Measurements from ENCODE around the gene TP53I13.
A peak's percentile ranks its signal among the peaks of the same experiment; 100 is the strongest.

Gene TP53I13

GRCh38 chr17:29579866-29580771 lies 11.6 kb downstream of the TP53I13 start:
- Histone ChIP-seq H3K4me1 (peaks cover 65% of the 10 kb centered on the region), H3K9me3 (no peaks in the 10 kb centered on the region), H3K9ac (0 out of 2 replicates have a peak overlapping the region, but pooled peaks have one; percentile 45), H3K4me2 (peak overlapping the region; percentile 15), H3K4me3 (no peak overlapping the region), H3K36me3 (peaks cover 87% of the 10 kb centered on the region), H3K27ac (peak overlapping the region; percentile 39), H3K27me3 (no peaks in the 10 kb centered on the region), H4K20me1 (peaks cover 97% of the 10 kb centered on the region)
- no peak for TF ChIP-seq Cebpa-rat (IDR thresholded peaks at IDR 0.05)

DNA sequence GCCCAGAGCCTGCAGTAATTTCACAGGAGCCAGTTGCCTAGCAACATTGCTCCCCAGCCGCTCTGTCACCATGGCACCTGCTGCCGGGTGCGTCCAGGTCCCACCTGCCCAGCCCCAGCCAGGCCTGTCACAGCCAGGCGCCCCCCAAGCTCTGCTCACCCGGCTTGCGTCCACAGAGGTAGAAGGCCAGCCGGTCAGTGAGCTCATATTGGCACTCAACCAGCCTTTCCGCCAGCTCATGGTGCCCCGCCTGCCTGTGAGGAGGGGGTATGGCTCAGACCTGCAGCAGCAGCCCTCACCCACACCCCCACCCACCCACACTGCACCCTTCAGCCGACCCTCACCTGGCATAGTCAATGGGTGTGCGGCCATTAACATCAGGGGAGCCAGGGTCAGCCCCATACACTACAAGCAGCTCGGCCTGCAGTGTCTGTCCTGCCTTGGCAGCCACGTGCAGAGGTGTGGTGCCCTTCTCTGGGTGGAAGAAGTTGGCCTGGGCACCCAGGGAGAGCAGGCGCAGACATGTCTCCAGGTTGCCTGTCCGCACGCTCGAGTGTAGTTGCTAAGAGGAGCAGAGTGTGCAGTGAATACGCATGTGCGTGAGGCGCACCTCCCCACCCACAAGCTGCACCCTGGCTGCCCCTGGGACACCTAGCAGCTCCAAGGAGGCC lies 13.2 kb downstream of the TP53I13 start:
- H3K4me2 ChIP-seq = no peak overlapping the region
- peaks cover 71% of the 10 kb centered on the region for H3K36me3 ChIP-seq
- H3K27ac ChIP-seq = peak overlapping the region; percentile 39; the same call in 1 of the 2 replicates

GRCh38 chr17:29582254-29582765 lies 13.8 kb downstream of the TP53I13 start:
- Histone ChIP-seq H3K4me2 (no peak overlapping the region), H3K9ac (no peak overlapping the region), H3K4me1 (peaks cover 72% of the 10 kb centered on the region), H3K4me3 (no peak overlapping the region), H3K27ac (no peak overlapping the region; the same call in 1 of the 2 replicates), H3K27me3 (no peaks in the 10 kb centered on the region), H3K9me3 (no peaks in the 10 kb centered on the region), H3K36me3 (peaks cover 65% of the 10 kb centered on the region), H4K20me1 (peaks cover 97% of the 10 kb centered on the region)
- no peak for TF ChIP-seq Cebpa-rat (IDR thresholded peaks at IDR 0.05)

More for the DNA sequence above, 13.2 kb downstream of the TP53I13 start:
- Histone ChIP-seq H4K20me1 (peaks cover 97% of the 10 kb centered on the region), H3K4me1 (peaks cover 66% of the 10 kb centered on the region), H3K27me3 (no peaks in the 10 kb centered on the region), H3K4me3 (no peak overlapping the region), H3K9me3 (no peaks in the 10 kb centered on the region), H3K9ac (peak overlapping the region; percentile 45; the same call in 1 of the 2 replicates)
- no peak for TF ChIP-seq Cebpa-rat (IDR thresholded peaks at IDR 0.05)

- H3K27me3 ChIP-seq = no peaks in the 10 kb centered on the region
- H3K36me3 ChIP-seq = peaks cover 61% of the 10 kb centered on the region
- no peak for TF ChIP-seq Cebpa-rat (IDR thresholded peaks at IDR 0.05)
- H4K20me1 ChIP-seq = peaks cover 97% of the 10 kb centered on the region
- H3K4me3 ChIP-seq = no peak overlapping the region
- no peak overlapping the region for H3K4me2 ChIP-seq
- H3K4me1 ChIP-seq = peaks cover 77% of the 10 kb centered on the region
- H3K9me3 ChIP-seq = no peaks in the 10 kb centered on the region
- H3K27ac ChIP-seq = peak overlapping the region; percentile 81; the same call in 1 of the 2 replicates
- no peak overlapping the region for H3K9ac ChIP-seq
Observed at GRCh38 chr17:29582772-29583171, 14.3 kb downstream of the TP53I13 start.

GRCh38 chr17:29583324-29584248 lies 15.1 kb downstream of the TP53I13 start:
- H3K9ac ChIP-seq = peak overlapping the region; percentile 18; the same call in 1 of the 2 replicates
- peaks cover 97% of the 10 kb centered on the region for H4K20me1 ChIP-seq
- peaks cover 52% of the 10 kb centered on the region for H3K36me3 ChIP-seq
- H3K4me3 ChIP-seq = peak overlapping the region; percentile 51; the same call in 1 of the 2 replicates
- H3K27ac ChIP-seq = peak overlapping the region; percentile 81
- TF ChIP-seq Cebpa-rat (IDR thresholded peaks at IDR 0.05) = no peak
- H3K4me1 ChIP-seq = peaks cover 80% of the 10 kb centered on the region
- H3K27me3 ChIP-seq = no peaks in the 10 kb centered on the region
- H3K4me2 ChIP-seq = peak overlapping the region; percentile 99
- no peaks in the 10 kb centered on the region for H3K9me3 ChIP-seq

DNA sequence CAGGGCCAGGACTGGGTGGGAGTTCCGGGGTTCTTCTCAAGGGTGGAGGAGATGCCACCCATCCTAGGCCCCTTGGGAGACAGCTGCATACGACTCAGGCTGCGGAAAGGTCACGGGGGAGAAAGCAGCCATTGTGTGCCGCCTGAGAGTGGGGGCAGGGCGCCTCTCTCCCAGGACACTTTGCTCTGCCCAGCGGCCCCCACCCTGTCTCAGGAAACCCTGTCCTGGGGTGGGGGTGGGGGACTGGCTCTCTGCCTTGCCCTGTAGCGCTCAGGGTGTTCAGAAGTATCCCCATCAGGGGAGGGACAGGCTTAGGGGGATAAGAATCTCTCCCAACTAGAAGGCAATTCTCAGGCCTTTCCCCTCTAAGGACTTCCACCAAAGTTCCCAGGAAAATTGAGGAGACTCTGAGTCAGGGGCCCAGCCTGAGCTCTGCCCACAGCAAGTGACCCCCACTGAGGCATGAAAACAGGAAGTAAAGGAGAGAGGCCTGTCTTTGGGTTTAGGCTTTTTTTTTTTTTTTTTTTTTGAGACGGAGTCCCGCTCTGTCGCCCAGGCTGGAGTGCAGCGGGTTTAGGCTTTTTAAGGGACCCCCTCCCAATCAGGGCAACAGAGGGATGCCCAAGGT lies 16.1 kb downstream of the TP53I13 start:
- peaks cover 95% of the 10 kb centered on the region for H4K20me1 ChIP-seq
- no peak for TF ChIP-seq Cebpa-rat (IDR thresholded peaks at IDR 0.05)
- peak overlapping the region; percentile 68 for H3K9ac ChIP-seq
- H3K36me3 ChIP-seq = peaks cover 43% of the 10 kb centered on the region
- no peaks in the 10 kb centered on the region for H3K27me3 ChIP-seq
- peak overlapping the region; percentile 99 for H3K4me2 ChIP-seq
- H3K9me3 ChIP-seq = no peaks in the 10 kb centered on the region
- H3K27ac ChIP-seq = peak overlapping the region; percentile 81
- peak overlapping the region; percentile 51 for H3K4me3 ChIP-seq
- H3K4me1 ChIP-seq = peaks cover 80% of the 10 kb centered on the region

DNA sequence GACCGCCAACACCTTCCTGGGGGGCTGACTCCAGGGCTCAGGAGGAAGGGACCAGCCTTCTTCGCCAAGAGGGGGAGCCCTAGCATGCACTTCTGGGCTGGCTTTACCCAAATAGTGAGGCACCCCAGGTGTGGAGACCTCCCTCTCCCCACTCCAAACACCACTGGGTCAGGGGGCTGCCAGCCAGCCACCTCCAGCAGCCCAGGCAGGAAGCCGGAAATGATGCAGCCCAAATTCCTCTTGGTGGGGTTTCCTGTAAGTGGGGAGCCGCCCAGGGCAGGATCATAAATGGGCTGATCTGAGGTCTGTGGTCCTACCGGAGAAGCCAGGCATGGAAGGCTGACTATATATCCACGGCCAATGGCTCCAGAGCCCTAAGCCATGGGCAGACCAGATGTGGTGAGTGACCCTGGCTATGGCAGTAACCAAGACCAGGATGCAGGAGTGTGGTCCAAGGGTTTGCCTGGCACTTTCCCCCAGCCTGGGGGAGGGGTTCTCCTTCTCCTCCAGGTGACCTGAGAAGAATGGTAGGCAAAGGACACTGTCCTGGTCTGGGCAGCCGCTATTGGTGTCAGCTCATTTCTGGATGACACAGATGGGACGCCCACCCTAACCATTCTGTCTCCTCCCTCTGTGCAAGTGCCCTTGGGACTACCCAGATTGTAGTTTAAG lies 16.7 kb downstream of the TP53I13 start:
- H4K20me1 ChIP-seq = peaks cover 89% of the 10 kb centered on the region
- H3K27me3 ChIP-seq = no peaks in the 10 kb centered on the region
- H3K4me2 ChIP-seq = peak overlapping the region; percentile 99
- peak overlapping the region; percentile 81 for H3K27ac ChIP-seq
- peak overlapping the region; percentile 51 for H3K4me3 ChIP-seq
- TF ChIP-seq Cebpa-rat (IDR thresholded peaks at IDR 0.05) = no peak
- H3K4me1 ChIP-seq = peaks cover 82% of the 10 kb centered on the region
- peak overlapping the region; percentile 68 for H3K9ac ChIP-seq
- H3K36me3 ChIP-seq = peaks cover 36% of the 10 kb centered on the region
- no peaks in the 10 kb centered on the region for H3K9me3 ChIP-seq
